GM12892 (cell line): Measurements from ENCODE around the gene CYP17A1.

Source experiments
- POLR2A ChIP-seq: IDR thresholded peaks from 2 replicates; pipeline ENCODE4 v1.6.1; 2011; ENCODE audit warnings: low read depth, low read length, control low read depth
- POLR2AphosphoS5 ChIP-seq: IDR thresholded peaks from 2 replicates; pipeline ENCODE4 v1.6.1; 2011; ENCODE audit warnings: low read depth, low read length, control low read depth
- TAF1 ChIP-seq: IDR thresholded peaks from 2 replicates; pipeline ENCODE4 v1.6.1; 2011; ENCODE audit warnings: low read depth, mild to moderate bottlenecking, control low read depth, low read length, borderline replicate concordance

DNA sequence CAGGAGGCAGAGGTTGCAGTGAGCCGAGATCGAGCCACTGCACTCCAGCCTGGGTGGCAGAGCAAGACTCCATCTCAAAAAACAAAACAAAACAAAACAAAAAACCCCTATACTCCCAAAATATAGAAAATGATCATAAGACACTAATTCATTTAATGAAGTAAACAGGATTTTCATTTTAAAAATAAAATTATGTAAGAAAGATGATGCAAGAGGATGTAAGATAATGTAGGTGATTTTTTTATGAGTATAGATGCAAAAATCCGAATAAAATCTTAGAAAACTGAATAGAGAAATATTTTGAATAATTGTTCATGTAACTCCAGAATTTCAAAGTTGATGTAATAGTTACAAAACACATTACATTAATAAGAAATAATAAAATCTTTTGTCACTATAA, 28.4 kb upstream of the CYP17A1 start:
- TF ChIP-seq POLR2A: no peak
- no peak for TF ChIP-seq POLR2AphosphoS5
- no peak for TF ChIP-seq TAF1
